ENCODE measurements around the gene PNMA8C.

DNA sequence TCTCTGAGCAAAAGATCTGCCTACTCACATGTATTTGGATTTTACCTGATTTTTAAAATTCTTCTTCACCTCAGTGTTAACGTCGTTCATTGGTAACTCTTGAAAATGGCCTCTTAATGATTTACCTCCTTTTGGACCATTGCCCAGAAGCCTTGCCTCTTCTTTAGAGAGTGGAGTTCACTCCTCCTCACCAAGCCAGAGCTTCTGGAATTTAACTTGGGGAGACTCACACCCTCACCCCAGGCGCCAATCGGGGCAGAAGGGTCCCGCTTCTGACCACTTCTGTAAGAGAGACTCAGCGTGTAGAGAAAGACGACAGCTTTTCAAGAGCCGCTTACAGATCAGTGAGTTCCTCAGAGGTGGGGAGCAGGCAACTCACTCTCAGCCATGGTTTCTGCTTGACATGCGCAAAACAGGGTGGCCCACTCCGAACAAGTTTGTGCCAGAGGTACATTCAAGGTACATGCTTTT is 2.7 kb downstream of the PNMA8C start:
- TF ChIP-seq CTCF (IDR thresholded peaks at IDR 0.05; ENCODE audit: insufficient read depth, low read depth, low read length): no peak
- TF ChIP-seq EZH2 (IDR thresholded peaks at IDR 0.05; ENCODE audit: insufficient read depth, low read length): no peak

Data from astrocyte (in vitro differentiated cells and primary cell).